HCT116 (cell line): Measurements from ENCODE around the gene RPL12. TPM values are rescaled to one million over a fixed set of nuclear protein-coding genes. Genes with fewer than 3 reads are reported as not detected.

Source experiments
- ATAC-seq: fragments of 200-7000 bp; cut with Tn5 transposase; 2 replicates; pipeline ENCODE4 v1.9.1; 2020; ENCODE audit warnings: mild to moderate bottlenecking, moderate library complexity
- BruUV-seq: library from RNA; stranded (reverse); fragments of 400-500 nt; replicated peaks from 2 replicates; lab custom pipeline; 2021; lab: Mats Ljungman, UMichigan
- CTCF ChIA-PET: fragments of 300-600 bp; sonication (Branson Sonifier 250); formaldehyde crosslinking; loops from one replicate; lab custom pipeline; 2021; ENCODE audit warnings: antibody characterized with exemption; lab: Charles Lee
- POLR2A ChIA-PET: fragments of 300-600, 350-600 bp; sonication (Branson Sonifier 250); formaldehyde crosslinking; loops from one replicate; lab custom pipeline; 2021; ENCODE audit warnings: antibody characterized with exemption; lab: Charles Lee
- RAD21 ChIA-PET, 2 experiments: fragments of 300-600 bp; sonication (Branson Sonifier 250); formaldehyde crosslinking; loops; one replicate each; lab custom pipeline; 2023; ENCODE audit warnings: low total read pairs in 2 of 2; ENCODE audit not compliant: uncharacterized antibody in 2 of 2, unreplicated experiment in 2 of 2, low non-redundant PET in 1 of 2; lab: Charles Lee
- DNase-seq: peaks from one replicate; pipeline ENCODE4 v3.0.0-alpha.2; 2010; ENCODE audit warnings: low read depth, low spot score
- H2AFZ ChIP-seq: fragments of 200-600 bp; shearing (Covaris generic), sonication (generic); 2 replicates; pipeline ENCODE4 v1.6.1; 2017; ENCODE audit warnings: low read depth, mixed run types, mixed read lengths, antibody characterized with exemption, low read length; ENCODE audit not compliant: poor library complexity, severe bottlenecking
- H3K27ac ChIP-seq: 2 replicates; pipeline ENCODE4 v1.5.1; 2012; ENCODE audit warnings: low read depth, low read length
- H3K27me3 ChIP-seq: fragments of 200-600 bp; sonication (generic); 2 replicates; pipeline ENCODE4 v1.6.1; 2016; ENCODE audit warnings: mixed run types, low read length, mixed read lengths; ENCODE audit not compliant: insufficient read depth
- H3K36me3 ChIP-seq, 2 experiments: fragments of 200-500 bp in 1 of 2; fragments of 200-600 bp in 1 of 2; sonication (Bioruptor generic) in 1 of 2; sonication (generic) in 1 of 2; 2 replicates each; pipeline versions ENCODE4 v1.5.1 to v1.6.1; 2014 to 2016; ENCODE audit warnings: low read length in 2 of 2, inconsistent platforms in 1 of 2, mixed read lengths in 1 of 2, mixed run types in 1 of 2; ENCODE audit not compliant: insufficient read depth in 2 of 2, control insufficient read depth in 1 of 2
- H3K4me1 ChIP-seq, 2 experiments: fragments of 200-600 bp in 1 of 2; sonication (generic) in 1 of 2; 2 replicates each; pipeline versions ENCODE4 v1.5.1 to v1.6.1; 2012 to 2017; ENCODE audit warnings: low read length in 2 of 2, inconsistent platforms in 1 of 2, mild to moderate bottlenecking in 1 of 2, mixed read lengths in 1 of 2, mixed run types in 1 of 2, moderate library complexity in 1 of 2; ENCODE audit not compliant: insufficient read depth in 2 of 2, control insufficient read depth in 1 of 2
- H3K4me2 ChIP-seq: fragments of 200-600 bp; sonication (generic); 2 replicates; pipeline ENCODE4 v1.6.1; 2017; ENCODE audit warnings: mixed run types, low read length, mixed read lengths
- H3K4me3 ChIP-seq, 2 experiments: fragments of 200-600 bp in 1 of 2; sonication (generic) in 1 of 2; replicated peaks in 1 of 2; 2 replicates each; pipeline ENCODE4 v1.5.1; 2011 to 2016; ENCODE audit warnings: low read length in 2 of 2, control low read depth in 1 of 2, low read depth in 1 of 2, mild to moderate bottlenecking in 1 of 2, mixed read lengths in 1 of 2, mixed run types in 1 of 2
- H3K79me2 ChIP-seq: fragments of 200-600 bp; sonication (generic); 2 replicates; pipeline ENCODE4 v1.6.1; 2017; ENCODE audit warnings: mild to moderate bottlenecking, mixed run types, low read length, moderate library complexity, mixed read lengths; ENCODE audit not compliant: insufficient read depth
- H3K9ac ChIP-seq: fragments of 200-600 bp; sonication (generic); 2 replicates; pipeline ENCODE4 v1.6.1; 2016; ENCODE audit warnings: low read length, mixed read lengths
- H3K9me2 ChIP-seq: fragments of 200-600 bp; sonication (generic), shearing (Covaris generic); 2 replicates; pipeline ENCODE4 v1.6.1; 2017; ENCODE audit warnings: mixed run types, mild to moderate bottlenecking, moderate library complexity; ENCODE audit not compliant: insufficient read depth
- H3K9me3 ChIP-seq, 2 experiments: fragments of 200-500 bp in 1 of 2; fragments of 200-600 bp in 1 of 2; sonication (Bioruptor generic) in 1 of 2; sonication (generic) in 1 of 2; 2 replicates each; pipeline ENCODE4 v1.6.1; 2014 to 2017; ENCODE audit warnings: low read length in 2 of 2, mixed read lengths in 2 of 2, inconsistent platforms in 1 of 2, low read depth in 1 of 2, mild to moderate bottlenecking in 1 of 2, mixed run types in 1 of 2, moderate library complexity in 1 of 2; ENCODE audit not compliant: control insufficient read depth in 1 of 2, insufficient read depth in 1 of 2
- H4K20me1 ChIP-seq: fragments of 200-600 bp; sonication (generic), shearing (Covaris generic); 2 replicates; pipeline ENCODE4 v1.6.1; 2017; ENCODE audit warnings: mixed run types, mild to moderate bottlenecking, moderate library complexity; ENCODE audit not compliant: insufficient read depth
- CBX3 ChIP-seq: IDR thresholded peaks from 2 replicates; pipeline ENCODE4 v1.6.1; 2012; ENCODE audit warnings: low read depth
- EGR1 ChIP-seq: IDR thresholded peaks from 2 replicates; pipeline ENCODE4 v1.6.1; 2012; ENCODE audit warnings: low read depth
- ELF1 ChIP-seq: IDR thresholded peaks from 2 replicates; pipeline ENCODE4 v1.6.1; 2012; ENCODE audit warnings: low read depth, borderline replicate concordance
- EZH2 ChIP-seq: fragments of 200-600 bp; sonication (generic); IDR thresholded peaks from 2 replicates; pipeline ENCODE4 v1.6.1; 2017; ENCODE audit warnings: antibody characterized with exemption, mixed run types
- FOSL1 ChIP-seq: IDR thresholded peaks from 2 replicates; pipeline ENCODE4 v1.6.1; 2012; ENCODE audit warnings: low read depth
- JUND ChIP-seq: IDR thresholded peaks from 2 replicates; pipeline ENCODE4 v1.6.1; 2012
- POLR2A ChIP-seq: IDR thresholded peaks from 2 replicates; pipeline ENCODE4 v1.7.0; 2011; ENCODE audit warnings: borderline replicate concordance; ENCODE audit not compliant: insufficient read depth, insufficient read length; ENCODE audit errors: extremely low read depth
- POLR2AphosphoS5 ChIP-seq: IDR thresholded peaks from 2 replicates; pipeline ENCODE4 v1.6.1; 2011; ENCODE audit warnings: mild to moderate bottlenecking, low read depth, low read length, moderate library complexity
- SIN3A ChIP-seq: IDR thresholded peaks from 2 replicates; pipeline ENCODE4 v1.6.1; 2012; ENCODE audit warnings: low read depth
- SP1 ChIP-seq: IDR thresholded peaks from 2 replicates; pipeline ENCODE4 v1.6.1; 2012; ENCODE audit warnings: low read depth
- TCF7L2 ChIP-seq: IDR thresholded peaks from 2 replicates; pipeline ENCODE4 v1.7.0; 2011; ENCODE audit warnings: borderline replicate concordance, inconsistent platforms; ENCODE audit not compliant: insufficient read depth, insufficient read length; ENCODE audit errors: extremely low read depth
- ZFX ChIP-seq: fragments of 450-650 bp; IDR thresholded peaks from 2 replicates; pipeline ENCODE4 v1.6.1; 2017
- ZNF274 ChIP-seq: fragments of 200-500 bp; sonication (Bioruptor generic); IDR thresholded peaks from 2 replicates; pipeline ENCODE4 v1.6.1; 2014; ENCODE audit warnings: mild to moderate bottlenecking, low read depth, low read length, inconsistent platforms
- intact Hi-C: fragments of 100-400 bp; cut with micrococcal nuclease; formaldehyde crosslinking; loops from 2 replicates; pipeline ENCODE4 v1.10.0; 2022
- total RNA-seq: library from RNA; stranded (reverse); gene quantifications from one replicate; pipeline ENCODE4 v1.2.1, GENCODE V29; 2021; ENCODE audit not compliant: unreplicated experiment
- TF ChIP-seq, protein P1 (sequence below): IDR thresholded peaks from 2 replicates; pipeline ENCODE4 v1.6.1; 2012
- TF ChIP-seq, protein P2 (sequence below), 3 experiments: fragments of 200-600 bp in 1 of 3; sonication (generic) in 1 of 3; IDR thresholded peaks in 2 of 3; conservative IDR thresholded peaks in 1 of 3; 2 replicates each; pipeline ENCODE4 v1.5.1; 2012 to 2017; ENCODE audit warnings: low read depth in 2 of 3, low read length in 2 of 3, antibody characterized with exemption in 1 of 3, borderline replicate concordance in 1 of 3, control low read depth in 1 of 3, mild to moderate bottlenecking in 1 of 3, mixed read lengths in 1 of 3, mixed run types in 1 of 3, moderate library complexity in 1 of 3; ENCODE audit not compliant: insufficient read depth in 1 of 3
- TF ChIP-seq, protein P3 (sequence below): IDR thresholded peaks from 2 replicates; pipeline ENCODE4 v1.6.1; 2012; ENCODE audit warnings: low read depth
- TF ChIP-seq, protein P4 (sequence below): IDR thresholded peaks from 2 replicates; pipeline ENCODE4 v1.6.1; 2012

The RPL12 gene
- total RNA-seq, 1 experiment from 2014 or later = 2,679 TPM

DNA sequence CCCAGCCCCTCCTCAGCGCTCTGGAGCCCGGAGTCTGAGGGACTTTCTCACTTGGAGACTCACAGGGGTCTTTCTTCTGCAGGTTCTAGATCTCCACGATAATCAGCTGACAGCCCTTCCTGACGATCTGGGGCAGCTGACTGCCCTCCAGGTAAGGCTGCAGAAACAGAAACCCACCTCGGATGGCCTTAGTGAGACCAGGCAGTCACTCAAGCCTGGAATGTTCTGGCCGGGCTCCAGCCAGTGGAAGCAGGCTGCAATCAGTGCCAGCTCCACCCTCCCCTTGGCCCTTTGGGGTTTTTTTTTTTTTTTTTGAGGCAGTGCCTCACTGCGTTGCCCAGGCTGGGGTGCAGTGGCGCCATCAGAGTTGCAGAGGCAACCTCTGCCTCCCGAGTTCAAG is 7.7 kb upstream of the RPL12 start:
- ATAC-seq (no peak), DNase-seq (no peak)
- TF ChIP-seq ZNF274 (no peak), SIN3A (no peak), FOSL1 (no peak), ELF1 (no peak), ZFX (no peak), CBX3 (no peak), TCF7L2 (no peak), EZH2 (no peak), POLR2AphosphoS5 (no peak), SP1 (no peak), EGR1 (no peak), JUND (no peak), POLR2A (no peak)
- TF ChIP-seq, protein P1, sequence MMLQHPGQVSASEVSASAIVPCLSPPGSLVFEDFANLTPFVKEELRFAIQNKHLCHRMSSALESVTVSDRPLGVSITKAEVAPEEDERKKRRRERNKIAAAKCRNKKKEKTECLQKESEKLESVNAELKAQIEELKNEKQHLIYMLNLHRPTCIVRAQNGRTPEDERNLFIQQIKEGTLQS = no peak
- TF ChIP-seq, protein P2, sequence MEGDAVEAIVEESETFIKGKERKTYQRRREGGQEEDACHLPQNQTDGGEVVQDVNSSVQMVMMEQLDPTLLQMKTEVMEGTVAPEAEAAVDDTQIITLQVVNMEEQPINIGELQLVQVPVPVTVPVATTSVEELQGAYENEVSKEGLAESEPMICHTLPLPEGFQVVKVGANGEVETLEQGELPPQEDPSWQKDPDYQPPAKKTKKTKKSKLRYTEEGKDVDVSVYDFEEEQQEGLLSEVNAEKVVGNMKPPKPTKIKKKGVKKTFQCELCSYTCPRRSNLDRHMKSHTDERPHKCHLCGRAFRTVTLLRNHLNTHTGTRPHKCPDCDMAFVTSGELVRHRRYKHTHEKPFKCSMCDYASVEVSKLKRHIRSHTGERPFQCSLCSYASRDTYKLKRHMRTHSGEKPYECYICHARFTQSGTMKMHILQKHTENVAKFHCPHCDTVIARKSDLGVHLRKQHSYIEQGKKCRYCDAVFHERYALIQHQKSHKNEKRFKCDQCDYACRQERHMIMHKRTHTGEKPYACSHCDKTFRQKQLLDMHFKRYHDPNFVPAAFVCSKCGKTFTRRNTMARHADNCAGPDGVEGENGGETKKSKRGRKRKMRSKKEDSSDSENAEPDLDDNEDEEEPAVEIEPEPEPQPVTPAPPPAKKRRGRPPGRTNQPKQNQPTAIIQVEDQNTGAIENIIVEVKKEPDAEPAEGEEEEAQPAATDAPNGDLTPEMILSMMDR (IDR thresholded peaks at IDR 0.05 in 2 of 3, conservative IDR thresholded peaks at IDR 0.05 in 1 of 3; ENCODE audit: borderline replicate concordance in 1 of 3, insufficient read depth in 1 of 3, low read depth in 2 of 3, low read length in 2 of 3) = no peak
- TF ChIP-seq, protein P3, sequence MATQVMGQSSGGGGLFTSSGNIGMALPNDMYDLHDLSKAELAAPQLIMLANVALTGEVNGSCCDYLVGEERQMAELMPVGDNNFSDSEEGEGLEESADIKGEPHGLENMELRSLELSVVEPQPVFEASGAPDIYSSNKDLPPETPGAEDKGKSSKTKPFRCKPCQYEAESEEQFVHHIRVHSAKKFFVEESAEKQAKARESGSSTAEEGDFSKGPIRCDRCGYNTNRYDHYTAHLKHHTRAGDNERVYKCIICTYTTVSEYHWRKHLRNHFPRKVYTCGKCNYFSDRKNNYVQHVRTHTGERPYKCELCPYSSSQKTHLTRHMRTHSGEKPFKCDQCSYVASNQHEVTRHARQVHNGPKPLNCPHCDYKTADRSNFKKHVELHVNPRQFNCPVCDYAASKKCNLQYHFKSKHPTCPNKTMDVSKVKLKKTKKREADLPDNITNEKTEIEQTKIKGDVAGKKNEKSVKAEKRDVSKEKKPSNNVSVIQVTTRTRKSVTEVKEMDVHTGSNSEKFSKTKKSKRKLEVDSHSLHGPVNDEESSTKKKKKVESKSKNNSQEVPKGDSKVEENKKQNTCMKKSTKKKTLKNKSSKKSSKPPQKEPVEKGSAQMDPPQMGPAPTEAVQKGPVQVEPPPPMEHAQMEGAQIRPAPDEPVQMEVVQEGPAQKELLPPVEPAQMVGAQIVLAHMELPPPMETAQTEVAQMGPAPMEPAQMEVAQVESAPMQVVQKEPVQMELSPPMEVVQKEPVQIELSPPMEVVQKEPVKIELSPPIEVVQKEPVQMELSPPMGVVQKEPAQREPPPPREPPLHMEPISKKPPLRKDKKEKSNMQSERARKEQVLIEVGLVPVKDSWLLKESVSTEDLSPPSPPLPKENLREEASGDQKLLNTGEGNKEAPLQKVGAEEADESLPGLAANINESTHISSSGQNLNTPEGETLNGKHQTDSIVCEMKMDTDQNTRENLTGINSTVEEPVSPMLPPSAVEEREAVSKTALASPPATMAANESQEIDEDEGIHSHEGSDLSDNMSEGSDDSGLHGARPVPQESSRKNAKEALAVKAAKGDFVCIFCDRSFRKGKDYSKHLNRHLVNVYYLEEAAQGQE = no peak
- TF ChIP-seq, protein P4, sequence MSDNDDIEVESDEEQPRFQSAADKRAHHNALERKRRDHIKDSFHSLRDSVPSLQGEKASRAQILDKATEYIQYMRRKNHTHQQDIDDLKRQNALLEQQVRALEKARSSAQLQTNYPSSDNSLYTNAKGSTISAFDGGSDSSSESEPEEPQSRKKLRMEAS = no peak
- no peak overlapping the region for H2AFZ ChIP-seq
- H3K4me1 ChIP-seq = peaks cover 0 to 11% of the 10 kb centered on the region in 2 experiments; a peak in 1 of 4 replicates
- H3K27me3 ChIP-seq = no peaks in the 10 kb centered on the region
- no TSS peak for BruUV-seq
- peaks cover 15 to 19% of the 10 kb centered on the region in 2 experiments; a peak in 3 of 4 replicates for H3K36me3 ChIP-seq
- H3K9ac ChIP-seq = no peak overlapping the region
- no peaks in the 10 kb centered on the region for H3K79me2 ChIP-seq
- H3K9me2 ChIP-seq = no peaks in the 10 kb centered on the region
- intact Hi-C loops = no loop called here
- POLR2A ChIA-PET = no interaction called here
- H4K20me1 ChIP-seq = no peaks in the 10 kb centered on the region
- CTCF ChIA-PET = no interaction called here
- RAD21 ChIA-PET = no interaction called here
- H3K9me3 ChIP-seq = no peaks in the 10 kb centered on the region
- H3K27ac ChIP-seq = no peak overlapping the region
- H3K4me3 ChIP-seq = no peak overlapping the region
- H3K4me2 ChIP-seq = no peak overlapping the region
